Measurements from ENCODE around the gene AGXT2. TPM values are rescaled to one million over a fixed set of nuclear protein-coding genes. Genes with fewer than 3 reads are reported as not detected.

The AGXT2 gene
- polyA plus RNA-seq (2013, experiment 1 of 2) = not detected
- polyA plus RNA-seq (2013, experiment 2 of 2) = not detected

GRCh38 chr5:35047785-35048404 lies at the start of gene AGXT2:
Gene AGXT2 (minus strand): TSS chr5:35047949. CDS start chr5:35047892, 57 bp downstream.
- Histone ChIP-seq H3K36me3 (ENCODE audit: control insufficient read depth in 1 of 2, insufficient read depth in 2 of 2, low read depth in 1 of 2, low read length in 2 of 2) (no peaks in the 10 kb centered on the region), H3K9me3 (ENCODE audit: control insufficient read depth, low read length) (no peaks in the 10 kb centered on the region), H3K79me1 (replicated peaks; ENCODE audit: low read length, poor library complexity, severe bottlenecking) (no peaks in the 10 kb centered on the region), H4K91ac (ENCODE audit: low read length) (no peak within 1 kb of the TSS), H3K18ac (ENCODE audit: low read depth in 1 of 2, low read length in 2 of 2) (no peak within 1 kb of the TSS), H3K27me3 (ENCODE audit: control insufficient read depth in 1 of 2, insufficient read depth in 1 of 2, low read length in 2 of 2) (no peaks in the 10 kb centered on the region), H3K4me1 (ENCODE audit: control insufficient read depth, insufficient read depth, low read depth, low read length) (no peaks in the 10 kb centered on the region), H2BK15ac (ENCODE audit: low read depth, poor library complexity, severe bottlenecking) (no peak within 1 kb of the TSS), H3K14ac (ENCODE audit: low read length in 2 of 2) (no peak within 1 kb of the TSS), H2AK5ac (ENCODE audit: low read length, severe bottlenecking) (no peak within 1 kb of the TSS), H2BK120ac (ENCODE audit: low read depth, low read length) (no peak within 1 kb of the TSS), H2AFZ (ENCODE audit: low read depth, low read length) (no peak within 1 kb of the TSS), H3K23ac (ENCODE audit: low read length in 2 of 2) (no peak within 1 kb of the TSS), H3K4me2 (ENCODE audit: low read length, poor library complexity, severe bottlenecking) (no peak within 1 kb of the TSS), H3K9ac (ENCODE audit: low read length) (no peak within 1 kb of the TSS), H3K4ac (ENCODE audit: low read depth in 1 of 2, low read length in 2 of 2) (no peak within 1 kb of the TSS), H2BK12ac (ENCODE audit: low read length in 2 of 2) (no peak within 1 kb of the TSS), H4K8ac (ENCODE audit: low read length) (no peak within 1 kb of the TSS), H3K27ac (ENCODE audit: low read length, poor library complexity, severe bottlenecking) (no peak within 1 kb of the TSS), H2BK5ac (ENCODE audit: low read depth, low read length, poor library complexity, severe bottlenecking) (no peak within 1 kb of the TSS), H3K4me3 (ENCODE audit: insufficient read depth in 1 of 2, low read depth in 1 of 2, low read length in 2 of 2) (no peak within 1 kb of the TSS)
- 90% methylated on average over 8 of the region's 8 CpGs for WGBS
- DNase-seq = no peak

GRCh38 chr5:35096932-35097331 lies 49.2 kb upstream of the AGXT2 start:
- no peak overlapping the region for H4K8ac ChIP-seq (ENCODE audit: low read length)
- H3K27me3 ChIP-seq (ENCODE audit: control insufficient read depth in 1 of 2, insufficient read depth in 1 of 2, low read length in 2 of 2) = peaks cover 0 to 6% of the 10 kb centered on the region in 2 experiments

GRCh38 chr5:35096216-35096615 lies 48.5 kb upstream of the AGXT2 start:
- H3K27me3 ChIP-seq (ENCODE audit: control insufficient read depth in 1 of 2, insufficient read depth in 1 of 2, low read length in 2 of 2) = peaks cover 0 to 9% of the 10 kb centered on the region in 2 experiments
- no peak overlapping the region for H2BK12ac ChIP-seq (ENCODE audit: low read length in 2 of 2)
- H2BK120ac ChIP-seq (ENCODE audit: low read depth, low read length) = no peak overlapping the region
- no peak overlapping the region for H4K91ac ChIP-seq (ENCODE audit: low read length)
- DNase-seq = no peak
- WGBS = 93% methylated on average over 3 of the region's 3 CpGs
- H3K23ac ChIP-seq (ENCODE audit: low read length in 2 of 2) = no peak overlapping the region
- no peak overlapping the region for H3K14ac ChIP-seq (ENCODE audit: low read length in 2 of 2)
- H3K36me3 ChIP-seq (ENCODE audit: control insufficient read depth in 1 of 2, insufficient read depth in 2 of 2, low read depth in 1 of 2, low read length in 2 of 2) = no peaks in the 10 kb centered on the region
- no peak overlapping the region for H3K18ac ChIP-seq (ENCODE audit: low read depth in 1 of 2, low read length in 2 of 2)
- no peak overlapping the region for H3K27ac ChIP-seq (ENCODE audit: low read length, poor library complexity, severe bottlenecking)
- no peaks in the 10 kb centered on the region for H3K79me1 ChIP-seq (replicated peaks; ENCODE audit: low read length, poor library complexity, severe bottlenecking)
- no peaks in the 10 kb centered on the region for H3K4me1 ChIP-seq (ENCODE audit: control insufficient read depth, insufficient read depth, low read depth, low read length)
- H3K4me3 ChIP-seq (ENCODE audit: insufficient read depth in 1 of 2, low read depth in 1 of 2, low read length in 2 of 2) = no peak overlapping the region
- H2AFZ ChIP-seq (ENCODE audit: low read depth, low read length) = no peak overlapping the region
- no peak overlapping the region for H2BK5ac ChIP-seq (ENCODE audit: low read depth, low read length, poor library complexity, severe bottlenecking)
- no peaks in the 10 kb centered on the region for H3K9me3 ChIP-seq (ENCODE audit: control insufficient read depth, low read length)
- H3K9ac ChIP-seq (ENCODE audit: low read length) = no peak overlapping the region
- H3K4ac ChIP-seq (ENCODE audit: low read depth in 1 of 2, low read length in 2 of 2) = no peak overlapping the region
- no peak overlapping the region for H3K4me2 ChIP-seq (ENCODE audit: low read length, poor library complexity, severe bottlenecking)
- H4K8ac ChIP-seq (ENCODE audit: low read length) = no peak overlapping the region
- no peak overlapping the region for H2BK15ac ChIP-seq (ENCODE audit: low read depth, poor library complexity, severe bottlenecking)
- no peak overlapping the region for H2AK5ac ChIP-seq (ENCODE audit: low read length, severe bottlenecking)

More at GRCh38 chr5:35096932-35097331, 49.2 kb upstream of the AGXT2 start:
- Histone ChIP-seq H4K91ac (ENCODE audit: low read length) (no peak overlapping the region), H2BK120ac (ENCODE audit: low read depth, low read length) (no peak overlapping the region), H2BK5ac (ENCODE audit: low read depth, low read length, poor library complexity, severe bottlenecking) (no peak overlapping the region), H2AFZ (ENCODE audit: low read depth, low read length) (no peak overlapping the region), H3K79me1 (replicated peaks; ENCODE audit: low read length, poor library complexity, severe bottlenecking) (no peaks in the 10 kb centered on the region), H3K9me3 (ENCODE audit: control insufficient read depth, low read length) (no peaks in the 10 kb centered on the region), H3K23ac (ENCODE audit: low read length in 2 of 2) (no peak overlapping the region), H3K4ac (ENCODE audit: low read depth in 1 of 2, low read length in 2 of 2) (no peak overlapping the region), H3K9ac (ENCODE audit: low read length) (no peak overlapping the region), H3K14ac (ENCODE audit: low read length in 2 of 2) (no peak overlapping the region), H2BK12ac (ENCODE audit: low read length in 2 of 2) (no peak overlapping the region), H3K4me2 (ENCODE audit: low read length, poor library complexity, severe bottlenecking) (no peak overlapping the region), H2AK5ac (ENCODE audit: low read length, severe bottlenecking) (no peak overlapping the region), H3K36me3 (ENCODE audit: control insufficient read depth in 1 of 2, insufficient read depth in 2 of 2, low read depth in 1 of 2, low read length in 2 of 2) (no peaks in the 10 kb centered on the region), H2BK15ac (ENCODE audit: low read depth, poor library complexity, severe bottlenecking) (no peak overlapping the region), H3K27ac (ENCODE audit: low read length, poor library complexity, severe bottlenecking) (no peak overlapping the region), H3K4me3 (ENCODE audit: insufficient read depth in 1 of 2, low read depth in 1 of 2, low read length in 2 of 2) (no peak overlapping the region), H3K18ac (ENCODE audit: low read depth in 1 of 2, low read length in 2 of 2) (no peak overlapping the region), H3K4me1 (ENCODE audit: control insufficient read depth, insufficient read depth, low read depth, low read length) (no peaks in the 10 kb centered on the region)
- no peak for DNase-seq
- 83% methylated on average over 1 of the region's 1 CpG for WGBS

- H3K14ac ChIP-seq (ENCODE audit: low read length in 2 of 2) = no peak overlapping the region
- no peaks in the 10 kb centered on the region for H3K9me3 ChIP-seq (ENCODE audit: control insufficient read depth, low read length)
- no peak overlapping the region for H2AFZ ChIP-seq (ENCODE audit: low read depth, low read length)
- no peak overlapping the region for H3K9ac ChIP-seq (ENCODE audit: low read length)
- H2BK15ac ChIP-seq (ENCODE audit: low read depth, poor library complexity, severe bottlenecking) = no peak overlapping the region
- no peaks in the 10 kb centered on the region for H3K79me1 ChIP-seq (replicated peaks; ENCODE audit: low read length, poor library complexity, severe bottlenecking)
- H3K18ac ChIP-seq (ENCODE audit: low read depth in 1 of 2, low read length in 2 of 2) = no peak overlapping the region
- peaks cover 0 to 9% of the 10 kb centered on the region in 2 experiments for H3K27me3 ChIP-seq (ENCODE audit: control insufficient read depth in 1 of 2, insufficient read depth in 1 of 2, low read length in 2 of 2)
- no peak for DNase-seq
- no peak overlapping the region for H2BK12ac ChIP-seq (ENCODE audit: low read length in 2 of 2)
- no peak overlapping the region for H2AK5ac ChIP-seq (ENCODE audit: low read length, severe bottlenecking)
- no peak overlapping the region for H2BK5ac ChIP-seq (ENCODE audit: low read depth, low read length, poor library complexity, severe bottlenecking)
- no peak overlapping the region for H3K27ac ChIP-seq (ENCODE audit: low read length, poor library complexity, severe bottlenecking)
- no peak overlapping the region for H3K23ac ChIP-seq (ENCODE audit: low read length in 2 of 2)
- H4K8ac ChIP-seq (ENCODE audit: low read length) = no peak overlapping the region
- H3K36me3 ChIP-seq (ENCODE audit: control insufficient read depth in 1 of 2, insufficient read depth in 2 of 2, low read depth in 1 of 2, low read length in 2 of 2) = no peaks in the 10 kb centered on the region
- no peaks in the 10 kb centered on the region for H3K4me1 ChIP-seq (ENCODE audit: control insufficient read depth, insufficient read depth, low read depth, low read length)
- no peak overlapping the region for H3K4me3 ChIP-seq (ENCODE audit: insufficient read depth in 1 of 2, low read depth in 1 of 2, low read length in 2 of 2)
- H4K91ac ChIP-seq (ENCODE audit: low read length) = no peak overlapping the region
- H2BK120ac ChIP-seq (ENCODE audit: low read depth, low read length) = no peak overlapping the region
- WGBS = 90% methylated on average over 3 of the region's 3 CpGs
- H3K4me2 ChIP-seq (ENCODE audit: low read length, poor library complexity, severe bottlenecking) = no peak overlapping the region
- no peak overlapping the region for H3K4ac ChIP-seq (ENCODE audit: low read depth in 1 of 2, low read length in 2 of 2)
Measured at GRCh38 chr5:35095366-35095765, 47.6 kb upstream of the AGXT2 start.
